Measurements from ENCODE around the gene CDH23.
A peak's percentile ranks its signal among the peaks of the same experiment; 100 is the strongest.

Gene CDH23

GRCh38 chr10:71625445-71626175 lies 228.9 kb downstream of the CDH23 start:
- Histone ChIP-seq H3K27me3 (ENCODE audit: low read depth) (no peaks in the 10 kb centered on the region), H3K4me3 (no peak overlapping the region), H3K4me1 (peaks cover 5% of the 10 kb centered on the region), H3K36me3 (replicated peaks) (no peaks in the 10 kb centered on the region), H3K9me3 (no peaks in the 10 kb centered on the region)
- DNase-seq (ENCODE audit: low spot score in 2 of 2), result no peak
- in situ Hi-C loops (cut with MboI; ENCODE audit: low sequenced_read_pairs), result no loop called here

DNA sequence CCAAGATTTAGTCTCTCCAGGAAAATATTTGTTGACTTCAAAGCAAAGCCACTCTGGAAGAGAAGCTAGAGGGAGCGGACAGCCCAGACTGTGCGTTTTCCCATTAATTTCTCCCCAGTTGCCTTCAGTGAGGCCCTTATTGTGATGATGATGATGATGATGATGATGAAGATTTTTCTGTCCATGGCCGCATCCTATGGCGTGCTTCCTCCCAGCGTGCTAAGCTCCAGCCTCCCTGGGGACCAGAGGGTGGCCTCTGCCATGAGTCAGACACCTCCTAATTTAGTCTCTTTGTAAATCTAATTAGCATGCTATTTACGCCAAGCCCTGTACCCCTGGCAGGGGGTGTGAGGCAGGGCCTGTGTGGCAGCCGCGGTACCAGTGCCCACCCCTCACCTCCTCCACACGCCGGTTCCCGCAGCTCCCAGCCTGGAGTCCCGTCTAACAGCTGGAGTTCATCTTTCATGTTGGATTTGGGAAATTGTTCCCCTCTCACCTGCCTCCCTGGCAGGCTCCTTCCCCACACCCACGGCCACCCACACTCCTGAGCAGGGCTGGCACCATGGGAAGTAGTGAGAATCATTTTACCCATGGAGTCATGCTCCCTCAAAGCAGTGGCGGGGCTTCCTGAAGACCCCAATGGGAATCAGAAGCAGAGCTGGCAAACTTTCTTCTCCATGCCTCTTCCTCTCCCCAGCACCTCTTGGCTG lies 230.7 kb downstream of the CDH23 start:
- H3K27me3 ChIP-seq (ENCODE audit: low read depth), result no peaks in the 10 kb centered on the region
- in situ Hi-C loops (cut with MboI; ENCODE audit: low sequenced_read_pairs), result no loop called here
- no peaks in the 10 kb centered on the region for H3K9me3 ChIP-seq
- peaks cover 12% of the 10 kb centered on the region for H3K4me1 ChIP-seq
- no peaks in the 10 kb centered on the region for H3K36me3 ChIP-seq (replicated peaks)
- H3K4me3 ChIP-seq, result no peak overlapping the region
- no peak for DNase-seq (ENCODE audit: low spot score in 2 of 2)

DNA sequence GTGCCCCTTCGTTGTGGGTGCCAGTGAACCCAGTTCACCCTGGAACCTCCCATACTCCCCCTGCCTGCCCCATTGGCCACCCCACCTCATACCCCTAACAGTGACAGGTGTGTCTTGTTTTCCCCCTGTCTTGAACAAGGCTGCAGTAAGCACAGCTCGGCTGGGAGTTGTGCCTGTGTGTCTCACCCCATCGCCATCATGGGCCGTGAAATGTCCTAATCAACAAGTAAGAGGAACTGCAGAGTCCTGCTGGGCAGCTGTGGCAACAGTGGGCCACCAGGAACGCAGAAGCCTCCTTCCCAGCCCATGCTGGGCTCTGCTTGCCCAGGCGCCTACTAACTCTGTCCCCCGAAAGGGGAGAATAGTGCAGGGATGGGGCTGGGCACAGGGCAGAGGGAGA lies 231.2 kb downstream of the CDH23 start:
- H3K4me1 ChIP-seq, result peaks cover 10% of the 10 kb centered on the region
- no peak overlapping the region for H3K4me3 ChIP-seq
- no peak for DNase-seq (ENCODE audit: low spot score in 2 of 2)
- no peaks in the 10 kb centered on the region for H3K9me3 ChIP-seq
- no peaks in the 10 kb centered on the region for H3K36me3 ChIP-seq (replicated peaks)
- in situ Hi-C loops (cut with MboI; ENCODE audit: low sequenced_read_pairs), result no loop called here
- H3K27me3 ChIP-seq (ENCODE audit: low read depth), result no peaks in the 10 kb centered on the region

DNA sequence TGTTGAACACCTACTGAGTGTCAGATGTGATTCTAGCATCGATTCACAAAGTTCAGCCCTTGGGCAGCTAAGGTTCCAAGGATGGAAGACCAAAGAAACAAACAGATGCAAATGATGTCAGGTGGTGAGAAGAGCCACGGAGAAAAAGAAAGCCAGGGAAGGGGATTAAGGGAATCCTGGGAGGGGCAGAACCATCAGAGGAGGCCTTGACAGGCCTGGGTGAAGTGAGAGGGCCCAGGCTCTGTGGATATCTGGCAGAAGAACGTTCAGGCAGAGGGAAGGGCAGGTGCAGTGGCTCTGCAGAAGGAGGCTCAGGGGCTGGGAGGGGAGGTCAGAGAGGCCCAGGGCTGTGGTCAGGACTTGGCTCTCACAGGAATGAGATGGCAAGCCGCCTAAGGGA lies 232.4 kb downstream of the CDH23 start:
- H3K4me1 ChIP-seq, result peaks cover 10% of the 10 kb centered on the region
- no peak for DNase-seq (ENCODE audit: low spot score in 2 of 2)

GRCh38 chr10:71630168-71630567 lies 233.4 kb downstream of the CDH23 start:
- in situ Hi-C loops (cut with MboI; ENCODE audit: low sequenced_read_pairs), result no loop called here
- H3K4me3 ChIP-seq, result no peak overlapping the region
- no peaks in the 10 kb centered on the region for H3K27me3 ChIP-seq (ENCODE audit: low read depth)
- no peaks in the 10 kb centered on the region for H3K36me3 ChIP-seq (replicated peaks)
- no peaks in the 10 kb centered on the region for H3K9me3 ChIP-seq
- DNase-seq (ENCODE audit: low spot score in 2 of 2), result no peak
- peaks cover 10% of the 10 kb centered on the region for H3K4me1 ChIP-seq

More for the DNA sequence above, 232.4 kb downstream of the CDH23 start:
- Histone ChIP-seq H3K36me3 (replicated peaks) (no peaks in the 10 kb centered on the region), H3K9me3 (no peaks in the 10 kb centered on the region), H3K4me3 (no peak overlapping the region), H3K27me3 (ENCODE audit: low read depth) (no peaks in the 10 kb centered on the region)
- in situ Hi-C loops (cut with MboI; ENCODE audit: low sequenced_read_pairs), result no loop called here

DNA sequence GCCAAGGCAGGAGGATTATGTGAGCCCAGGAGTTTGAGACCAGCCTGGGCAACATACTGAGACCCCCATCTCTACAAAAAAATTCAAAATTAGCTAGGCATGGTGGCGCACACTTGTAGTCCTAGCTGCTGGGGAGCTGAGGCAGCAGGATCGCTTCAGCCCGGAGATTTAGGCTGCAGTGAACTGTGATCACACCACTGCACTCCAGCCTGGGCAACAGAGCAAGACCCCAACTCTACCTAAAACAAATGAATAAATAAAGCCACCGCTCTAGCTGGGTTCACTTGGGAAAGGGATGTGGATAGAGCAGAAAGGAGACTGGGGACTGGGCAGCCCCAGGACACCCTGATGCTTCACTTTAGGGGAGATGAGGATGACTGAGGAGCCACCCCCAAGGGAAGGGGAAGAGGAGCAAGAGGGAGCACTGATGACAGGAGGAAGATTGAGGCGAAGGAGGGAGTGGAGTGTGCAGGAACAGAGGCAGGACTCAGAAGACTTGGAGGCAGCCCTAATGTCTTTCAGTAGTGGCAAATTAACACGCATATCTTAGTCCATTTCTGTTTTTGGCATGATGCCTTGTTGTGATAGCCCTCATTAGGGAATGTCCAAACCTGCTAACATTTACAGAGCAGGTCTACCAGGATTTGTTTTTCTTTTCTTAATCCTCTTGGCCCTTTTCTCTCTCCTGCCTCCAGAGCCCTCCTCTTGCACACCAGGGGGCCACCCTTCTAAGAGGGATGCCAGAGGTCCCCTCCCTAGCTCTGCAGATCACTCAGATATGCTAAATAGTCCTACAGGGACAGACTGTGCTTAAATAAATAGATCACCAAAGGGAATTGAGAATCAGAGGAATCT lies 234.5 kb downstream of the CDH23 start:
- peak; percentile 84 to 86 for DNase-seq (ENCODE audit: low spot score in 2 of 2)
- Histone ChIP-seq H3K9me3 (no peaks in the 10 kb centered on the region), H3K4me1 (peaks cover 10% of the 10 kb centered on the region), H3K27me3 (ENCODE audit: low read depth) (no peaks in the 10 kb centered on the region), H3K36me3 (replicated peaks) (no peaks in the 10 kb centered on the region), H3K4me3 (no peak overlapping the region)
- in situ Hi-C loops (cut with MboI; ENCODE audit: low sequenced_read_pairs), result no loop called here

- Histone ChIP-seq H3K27me3 (ENCODE audit: low read depth) (no peaks in the 10 kb centered on the region), H3K4me3 (no peak overlapping the region), H3K9me3 (no peaks in the 10 kb centered on the region), H3K36me3 (replicated peaks) (no peaks in the 10 kb centered on the region), H3K4me1 (peaks cover 10% of the 10 kb centered on the region)
- in situ Hi-C loops (cut with MboI; ENCODE audit: low sequenced_read_pairs), result no loop called here
- no peak for DNase-seq (ENCODE audit: low spot score in 2 of 2)
Measured at GRCh38 chr10:71632200-71632820, 235.6 kb downstream of the CDH23 start.

GRCh38 chr10:71632896-71633600 lies 236.3 kb downstream of the CDH23 start:
- in situ Hi-C loops (cut with MboI; ENCODE audit: low sequenced_read_pairs), result no loop called here
- Histone ChIP-seq H3K4me3 (no peak overlapping the region), H3K27me3 (ENCODE audit: low read depth) (no peaks in the 10 kb centered on the region), H3K9me3 (no peaks in the 10 kb centered on the region), H3K4me1 (peaks cover 10% of the 10 kb centered on the region), H3K36me3 (replicated peaks) (no peaks in the 10 kb centered on the region)
- no peak for DNase-seq (ENCODE audit: low spot score in 2 of 2)

- Histone ChIP-seq H3K36me3 (replicated peaks) (no peaks in the 10 kb centered on the region), H3K4me1 (peaks cover 10% of the 10 kb centered on the region), H3K4me3 (no peak overlapping the region), H3K27me3 (ENCODE audit: low read depth) (no peaks in the 10 kb centered on the region), H3K9me3 (no peaks in the 10 kb centered on the region)
- in situ Hi-C loops (cut with MboI; ENCODE audit: low sequenced_read_pairs), result no loop called here
- DNase-seq (ENCODE audit: low spot score in 2 of 2), result no peak
Measured at GRCh38 chr10:71633920-71634319, 237.2 kb downstream of the CDH23 start.

GRCh38 chr10:71634531-71635164 lies 237.9 kb downstream of the CDH23 start:
- H3K4me3 ChIP-seq, result no peak overlapping the region
- H3K9me3 ChIP-seq, result no peaks in the 10 kb centered on the region
- peaks cover 10% of the 10 kb centered on the region for H3K4me1 ChIP-seq
- no peaks in the 10 kb centered on the region for H3K27me3 ChIP-seq (ENCODE audit: low read depth)
- no peaks in the 10 kb centered on the region for H3K36me3 ChIP-seq (replicated peaks)
- in situ Hi-C loops (cut with MboI; ENCODE audit: low sequenced_read_pairs), result no loop called here
- DNase-seq (ENCODE audit: low spot score in 2 of 2), result no peak

GRCh38 chr10:71635251-71635866 lies 238.6 kb downstream of the CDH23 start:
- Histone ChIP-seq H3K36me3 (replicated peaks) (no peaks in the 10 kb centered on the region), H3K4me1 (peaks cover 10% of the 10 kb centered on the region), H3K4me3 (no peak overlapping the region), H3K9me3 (no peaks in the 10 kb centered on the region), H3K27me3 (ENCODE audit: low read depth) (no peaks in the 10 kb centered on the region)
- in situ Hi-C loops (cut with MboI; ENCODE audit: low sequenced_read_pairs), result no loop called here
- no peak for DNase-seq (ENCODE audit: low spot score in 2 of 2)

DNA sequence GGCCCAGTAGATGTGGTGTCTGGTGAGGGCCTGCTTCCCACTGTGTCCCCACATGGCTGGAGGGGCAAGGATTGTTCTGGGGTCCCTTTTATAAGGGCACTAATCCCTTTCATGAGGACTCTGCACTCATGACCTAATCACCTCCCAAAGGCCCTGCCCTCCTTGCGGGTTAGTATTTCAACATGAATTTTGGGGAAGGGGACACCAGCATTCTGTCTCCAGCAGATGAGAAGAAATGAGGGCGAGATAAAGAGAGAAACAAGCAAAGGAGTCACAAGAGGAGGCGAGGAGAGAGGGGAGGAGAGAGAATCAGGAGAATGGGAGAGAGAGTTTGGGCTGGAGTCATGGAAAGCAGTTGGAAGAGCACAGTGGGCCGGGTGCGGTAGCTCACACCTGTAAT lies 239.1 kb downstream of the CDH23 start:
- Histone ChIP-seq H3K36me3 (replicated peaks) (no peaks in the 10 kb centered on the region), H3K9me3 (no peaks in the 10 kb centered on the region), H3K27me3 (ENCODE audit: low read depth) (no peaks in the 10 kb centered on the region), H3K4me1 (peaks cover 10% of the 10 kb centered on the region), H3K4me3 (no peak overlapping the region)
- in situ Hi-C loops (cut with MboI; ENCODE audit: low sequenced_read_pairs), result no loop called here
- no peak for DNase-seq (ENCODE audit: low spot score in 2 of 2)

Data from HAP-1 (cell line).